ENCODE data around the gene NMD3. TPM values are rescaled to one million over a fixed set of nuclear protein-coding genes. Genes with fewer than 3 reads are reported as not detected.

NMD3 gene
- total and polyA plus RNA-seq, 2 of the 4 experiments (the other 2 are of a cell fraction), result 33.8 to 95.0 TPM

DNA sequence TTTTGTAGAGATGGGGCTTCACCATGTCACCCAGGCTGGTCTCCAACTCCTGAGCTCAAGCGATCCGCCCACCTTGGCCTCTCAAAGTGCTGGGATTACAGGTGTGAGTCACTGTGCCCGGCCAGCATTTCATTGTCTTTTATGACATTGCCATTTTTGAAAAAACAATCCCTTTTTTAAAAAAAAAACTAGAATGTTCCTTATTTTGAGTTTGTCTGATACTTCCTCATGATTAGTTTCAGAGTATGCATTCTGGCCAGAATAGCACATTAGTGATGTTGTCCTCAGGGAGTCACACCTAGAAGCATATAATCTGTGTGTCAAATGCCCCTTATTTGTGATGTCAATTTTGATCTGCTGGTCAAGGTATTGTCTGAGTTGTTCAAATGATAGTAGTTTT is 21.2 kb upstream of the NMD3 start:
- dilution Hi-C loops (cut with HindIII; ENCODE audit: low sequenced_read_pairs, unreplicated experiment), result no loop called here
- intact Hi-C loops (cut with micrococcal nuclease), result no loop called here
- in situ Hi-C loops (cut with MboI; ENCODE audit: low sequenced_read_pairs), result no loop called here

More for the DNA sequence above, 21.2 kb upstream of the NMD3 start:
- no peak overlapping the region for H3K4me2 ChIP-seq (ENCODE audit: low read depth, low read length)
- H3K9me3 ChIP-seq (ENCODE audit: control insufficient read depth, insufficient read depth, low read length), result no peaks in the 10 kb centered on the region
- no peaks in the 10 kb centered on the region for H3K27me3 ChIP-seq (ENCODE audit: control insufficient read depth, insufficient read depth, low read length)
- H3K9ac ChIP-seq (ENCODE audit: low read depth, low read length), result no peak overlapping the region
- no TSS peak for BruUV-seq (replicated peaks)
- no peak overlapping the region for H2AK9ac ChIP-seq (replicated peaks; ENCODE audit: low read depth, low read length, poor library complexity)
- no peak overlapping the region for H2BK120ac ChIP-seq (ENCODE audit: low read depth, low read length)
- H2BK15ac ChIP-seq (ENCODE audit: low read depth, low read length), result no peak overlapping the region
- ATAC-seq (ENCODE audit: low read depth), result no peak
- no peak overlapping the region for H4K5ac ChIP-seq (ENCODE audit: low read depth, low read length)
- H3K9me1 ChIP-seq (ENCODE audit: insufficient read depth, low read length), result no peaks in the 10 kb centered on the region
- no peaks in the 10 kb centered on the region for H4K20me1 ChIP-seq (ENCODE audit: insufficient read depth, low read length)
- no peak overlapping the region for H2BK20ac ChIP-seq (ENCODE audit: low read depth, low read length)
- POLR2A ChIA-PET (ENCODE audit: unreplicated experiment), result no interaction called here
- no peak overlapping the region for H3K23ac ChIP-seq (ENCODE audit: low read depth, low read length)
- H3K4me3 ChIP-seq (ENCODE audit: insufficient read depth, low read depth, low read length), result no peak overlapping the region
- H2AFZ ChIP-seq (replicated peaks; ENCODE audit: low read length, poor library complexity), result no peak overlapping the region
- H3K18ac ChIP-seq (ENCODE audit: low read depth, low read length), result no peak overlapping the region
- no peaks in the 10 kb centered on the region for H3K4me1 ChIP-seq (ENCODE audit: control insufficient read depth, insufficient read depth, low read length)
- H4K8ac ChIP-seq (ENCODE audit: low read depth in 2 of 2, low read length in 2 of 2), result no peak overlapping the region
- H3K4ac ChIP-seq (ENCODE audit: low read depth, low read length), result no peak overlapping the region
- no peaks in the 10 kb centered on the region for H3K79me1 ChIP-seq (ENCODE audit: low read depth in 1 of 2, low read length in 2 of 2)
- no peak for DNase-seq
- CTCF ChIA-PET, result no interaction called here
- H3K27ac ChIP-seq (ENCODE audit: insufficient read depth, low read length), result no peak overlapping the region
- no peak overlapping the region for H2BK5ac ChIP-seq (ENCODE audit: low read depth, low read length, poor library complexity, severe bottlenecking)
- no peak overlapping the region for H3K56ac ChIP-seq (ENCODE audit: extremely low read depth, insufficient read depth, low read length)
- no CpG with 5 or more reads among the region's 3 CpGs for WGBS, 2 experiments (ENCODE audit: extremely low coverage in 2 of 2, insufficient read length in 1 of 2)
- TF ChIP-seq, protein P1, sequence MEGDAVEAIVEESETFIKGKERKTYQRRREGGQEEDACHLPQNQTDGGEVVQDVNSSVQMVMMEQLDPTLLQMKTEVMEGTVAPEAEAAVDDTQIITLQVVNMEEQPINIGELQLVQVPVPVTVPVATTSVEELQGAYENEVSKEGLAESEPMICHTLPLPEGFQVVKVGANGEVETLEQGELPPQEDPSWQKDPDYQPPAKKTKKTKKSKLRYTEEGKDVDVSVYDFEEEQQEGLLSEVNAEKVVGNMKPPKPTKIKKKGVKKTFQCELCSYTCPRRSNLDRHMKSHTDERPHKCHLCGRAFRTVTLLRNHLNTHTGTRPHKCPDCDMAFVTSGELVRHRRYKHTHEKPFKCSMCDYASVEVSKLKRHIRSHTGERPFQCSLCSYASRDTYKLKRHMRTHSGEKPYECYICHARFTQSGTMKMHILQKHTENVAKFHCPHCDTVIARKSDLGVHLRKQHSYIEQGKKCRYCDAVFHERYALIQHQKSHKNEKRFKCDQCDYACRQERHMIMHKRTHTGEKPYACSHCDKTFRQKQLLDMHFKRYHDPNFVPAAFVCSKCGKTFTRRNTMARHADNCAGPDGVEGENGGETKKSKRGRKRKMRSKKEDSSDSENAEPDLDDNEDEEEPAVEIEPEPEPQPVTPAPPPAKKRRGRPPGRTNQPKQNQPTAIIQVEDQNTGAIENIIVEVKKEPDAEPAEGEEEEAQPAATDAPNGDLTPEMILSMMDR (conservative IDR thresholded peaks at IDR 0.05; ENCODE audit: low read depth, low read length), result no peak
- TF ChIP-seq CHD1 (IDR thresholded peaks at IDR 0.05; ENCODE audit: low read depth, low read length) (no peak), MXI1 (IDR thresholded peaks at IDR 0.05; ENCODE audit: borderline replicate concordance, low read depth, low read length) (no peak), POLR2A (IDR thresholded peaks at IDR 0.05; ENCODE audit: low read depth, low read length) (no peak)
- no peak overlapping the region for H2AK5ac ChIP-seq (ENCODE audit: low read depth, low read length)
- H4K91ac ChIP-seq (ENCODE audit: insufficient read depth, low read depth, low read length), result no peak overlapping the region
- no peaks in the 10 kb centered on the region for H3K36me3 ChIP-seq (ENCODE audit: control insufficient read depth, insufficient read depth, low read length)
- no peak overlapping the region for H3K14ac ChIP-seq (replicated peaks; ENCODE audit: low read depth, low read length)
